BE2C (cell line): ENCODE results near the gene ACP5.
"Not testable (repeated sequence)": the region's sequence is repeated elsewhere in the genome, so short reads cannot be mapped to it uniquely, and the experiment has no call there.

Experiments
- DNase-seq: peaks from one replicate; pipeline ENCODE4 v3.0.0-alpha.2; 2020
- H3K27me3 ChIP-seq: fragments of 250-450 bp; sonication (Bioruptor Pico); 2 replicates; pipeline ENCODE4 v1.5.1; 2020; ENCODE audit warnings: mild to moderate bottlenecking
- H3K36me3 ChIP-seq: fragments of 250-450 bp; sonication (Bioruptor Pico); 2 replicates; pipeline ENCODE4 v1.5.1; 2020; ENCODE audit warnings: mild to moderate bottlenecking
- H3K4me1 ChIP-seq: fragments of 250-450 bp; sonication (Bioruptor Pico); 2 replicates; pipeline ENCODE4 v1.5.1; 2020
- H3K4me3 ChIP-seq: 2 replicates; pipeline ENCODE4 v1.5.1; 2011; ENCODE audit warnings: low read depth, low read length
- H3K9me3 ChIP-seq: fragments of 250-450 bp; sonication (Bioruptor Pico); 2 replicates; pipeline ENCODE4 v1.5.1; 2020
- CTCF ChIP-seq: IDR thresholded peaks from 2 replicates; pipeline ENCODE4 v1.5.1; 2012; ENCODE audit warnings: mild to moderate bottlenecking, low read depth, low read length

Gene ACP5

GRCh38 chr19:11612816-11613511, 35.5 kb upstream of the ACP5 start:
- no peaks in the 10 kb centered on the region for H3K27me3 ChIP-seq
- DNase-seq = no peak
- H3K9me3 ChIP-seq = peaks cover 3% of the 10 kb centered on the region; the same call in 1 of the 2 replicates
- no peaks in the 10 kb centered on the region for H3K4me1 ChIP-seq
- H3K4me3 ChIP-seq = no peak overlapping the region
- no peak for TF ChIP-seq CTCF
- peaks cover 32% of the 10 kb centered on the region for H3K36me3 ChIP-seq

GRCh38 chr19:11611730-11612129, 34.3 kb upstream of the ACP5 start:
- Histone ChIP-seq H3K4me3 (no peak overlapping the region), H3K4me1 (no peaks in the 10 kb centered on the region), H3K9me3 (peaks cover 1% of the 10 kb centered on the region; the same call in 1 of the 2 replicates), H3K36me3 (peaks cover 21% of the 10 kb centered on the region), H3K27me3 (no peaks in the 10 kb centered on the region)
- TF ChIP-seq CTCF = no peak
- DNase-seq = no peak

- Histone ChIP-seq H3K9me3 (peaks cover 12% of the 10 kb centered on the region), H3K36me3 (peaks cover 25% of the 10 kb centered on the region), H3K4me1 (no peaks in the 10 kb centered on the region), H3K27me3 (no peaks in the 10 kb centered on the region), H3K4me3 (no peak overlapping the region)
- DNase-seq = no peak
- TF ChIP-seq CTCF = no peak
Observed at GRCh38 chr19:11606484-11606883, 29.0 kb upstream of the ACP5 start.

GRCh38 chr19:11599704-11600103, 22.3 kb upstream of the ACP5 start:
- H3K4me1 ChIP-seq, H3K4me3 ChIP-seq, H3K9me3 ChIP-seq, H3K27me3 ChIP-seq, DNase-seq: not testable (repeated sequence)
- H3K36me3 ChIP-seq = peaks cover 29% of the 10 kb centered on the region

GRCh38 chr19:11598746-11599145, 21.3 kb upstream of the ACP5 start:
- no peak overlapping the region for H3K4me3 ChIP-seq
- DNase-seq = no peak
- H3K4me1 ChIP-seq = no peaks in the 10 kb centered on the region
- TF ChIP-seq CTCF = no peak
- no peaks in the 10 kb centered on the region for H3K9me3 ChIP-seq
- peaks cover 22% of the 10 kb centered on the region for H3K36me3 ChIP-seq
- no peaks in the 10 kb centered on the region for H3K27me3 ChIP-seq

- no peak for TF ChIP-seq CTCF
- DNase-seq = no peak
- H3K36me3 ChIP-seq = peaks cover 22% of the 10 kb centered on the region
- H3K4me3 ChIP-seq = peak overlapping the region; percentile 96
- H3K27me3 ChIP-seq = no peaks in the 10 kb centered on the region
- H3K4me1 ChIP-seq = no peaks in the 10 kb centered on the region
- H3K9me3 ChIP-seq = no peaks in the 10 kb centered on the region
Observed at GRCh38 chr19:11598103-11598483, 20.6 kb upstream of the ACP5 start.
